Inflammatory macrophage (primary cell): ENCODE measurements around the gene SNTB2.
A peak's percentile ranks its signal among the peaks of the same experiment; 100 is the strongest.
"Not testable (repeated sequence)": the region's sequence is repeated elsewhere in the genome, so short reads cannot be mapped to it uniquely, and the experiment has no call there.

ENCODE experiments used
- DNase-seq, 2 donors: peaks; one replicate each; pipeline ENCODE4 v3.0.0-alpha.2; 2020 to 2022
- total RNA-seq, 18 experiments: gene quantifications; one replicate each; lab custom pipeline; 2026; ENCODE audit warnings: mixed read lengths in 6 of 18, inconsistent platforms in 2 of 18; lab: John Stamatoyannopoulos, UW

The SNTB2 gene
- total RNA-seq = 12.6 to 45.5 (median 24.1) reads per million in 18 experiments

- DNase-seq = peak; percentile 95
Measured at GRCh38 chr16:69186642-69187445, at the start of gene SNTB2. Gene SNTB2, plus strand, starts transcription at chr16:69187164. Its CDS starts 3 bp downstream, at chr16:69187167.

DNA sequence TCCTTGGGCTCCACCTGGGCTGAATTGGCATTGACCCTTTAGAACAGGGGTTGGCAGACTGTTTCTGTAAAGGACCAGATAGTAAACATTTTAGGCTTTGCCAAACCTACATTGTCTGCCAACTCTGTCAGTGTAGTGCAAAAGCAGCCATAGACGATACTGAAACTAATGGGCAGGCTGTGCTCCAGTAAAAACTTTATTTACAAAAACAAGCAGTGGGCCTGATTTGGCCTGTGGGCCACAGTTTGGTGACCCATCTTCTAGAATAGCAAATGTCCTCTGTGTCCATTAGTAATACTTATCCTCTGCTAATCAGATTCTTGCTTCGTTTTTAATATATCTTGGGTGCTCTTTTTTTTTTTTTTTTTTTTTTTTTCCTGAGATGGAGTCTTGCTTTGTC lies 48.4 kb upstream of the SNTB2 start:
- no peak for DNase-seq

GRCh38 chr16:69139464-69139863 lies 47.5 kb upstream of the SNTB2 start:
- not testable (repeated sequence) for DNase-seq

DNA sequence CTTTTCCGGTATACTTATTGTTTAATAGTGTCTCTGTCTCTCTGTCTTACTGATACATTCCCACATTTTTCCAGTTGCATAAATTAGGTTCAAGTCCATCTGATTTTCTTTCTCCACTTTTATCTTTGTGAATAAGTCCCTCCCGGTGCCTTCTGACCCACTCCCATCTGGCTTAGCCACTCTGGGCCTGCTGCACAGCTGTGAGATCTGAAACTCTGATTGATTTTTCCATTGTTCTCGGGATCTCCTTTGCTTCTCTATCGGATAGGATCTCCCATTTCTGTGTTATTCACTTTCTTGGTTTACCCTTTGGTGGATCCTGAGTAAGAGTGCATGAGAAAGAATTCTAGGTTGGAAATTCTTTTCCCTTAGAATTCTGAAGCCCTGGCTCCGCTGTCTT lies 46.0 kb upstream of the SNTB2 start:
- no peak for DNase-seq

DNA sequence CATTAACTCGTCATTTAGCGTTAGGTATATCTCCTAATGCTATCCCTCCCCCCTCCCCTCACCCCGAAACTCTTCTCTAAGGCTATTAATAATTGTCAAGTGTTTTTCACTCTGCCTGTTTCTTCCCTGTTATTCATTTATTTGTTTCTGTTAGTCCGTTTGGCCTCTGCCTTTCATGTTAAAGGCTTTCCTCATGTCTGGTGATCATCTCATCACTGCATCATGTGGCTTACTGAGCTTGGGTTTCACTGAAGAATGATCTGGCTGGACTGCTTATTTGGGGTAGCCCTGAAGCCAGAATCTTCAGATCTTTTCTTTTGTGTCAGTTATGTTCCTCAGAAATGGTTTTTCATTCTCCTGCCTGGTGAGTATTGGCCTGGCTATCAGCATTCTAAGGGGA lies 45.0 kb upstream of the SNTB2 start:
- DNase-seq = no peak

GRCh38 chr16:69143116-69143515 lies 43.8 kb upstream of the SNTB2 start:
- DNase-seq = no peak

GRCh38 chr16:69145658-69146057 lies 41.3 kb upstream of the SNTB2 start:
- no peak for DNase-seq

GRCh38 chr16:69149621-69150020 lies 37.3 kb upstream of the SNTB2 start:
- not testable (repeated sequence) for DNase-seq

- peak; percentile 78 for DNase-seq
Measured at GRCh38 chr16:69150146-69150865, 36.7 kb upstream of the SNTB2 start.

DNA sequence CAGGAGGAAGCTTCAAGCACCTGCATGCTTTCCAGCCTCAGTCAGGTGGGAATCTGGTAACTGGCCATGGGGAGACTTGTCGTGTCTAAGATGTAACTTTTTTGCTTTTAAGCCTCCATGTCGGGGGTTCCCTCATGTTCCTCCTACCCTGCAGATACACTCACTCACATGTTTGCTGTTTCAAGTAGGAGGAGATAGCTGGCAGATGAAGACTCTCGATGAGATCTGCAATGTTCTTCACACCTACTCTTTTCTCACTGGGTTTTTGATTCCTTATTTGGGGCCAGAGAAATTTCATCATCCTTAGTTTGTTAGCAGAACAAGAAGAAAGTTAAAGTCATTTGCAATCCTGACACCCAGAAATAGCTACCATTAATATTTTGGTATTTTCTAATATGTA lies 29.8 kb upstream of the SNTB2 start:
- peak; percentile 60 to 71 for DNase-seq

- DNase-seq = no peak
Measured at GRCh38 chr16:69160192-69160591, 26.8 kb upstream of the SNTB2 start.

- no peak for DNase-seq
Measured at GRCh38 chr16:69165584-69165983, 21.4 kb upstream of the SNTB2 start.

- DNase-seq = peak; percentile 55 to 83
Measured at GRCh38 chr16:69166221-69166833, 20.6 kb upstream of the SNTB2 start.

DNA sequence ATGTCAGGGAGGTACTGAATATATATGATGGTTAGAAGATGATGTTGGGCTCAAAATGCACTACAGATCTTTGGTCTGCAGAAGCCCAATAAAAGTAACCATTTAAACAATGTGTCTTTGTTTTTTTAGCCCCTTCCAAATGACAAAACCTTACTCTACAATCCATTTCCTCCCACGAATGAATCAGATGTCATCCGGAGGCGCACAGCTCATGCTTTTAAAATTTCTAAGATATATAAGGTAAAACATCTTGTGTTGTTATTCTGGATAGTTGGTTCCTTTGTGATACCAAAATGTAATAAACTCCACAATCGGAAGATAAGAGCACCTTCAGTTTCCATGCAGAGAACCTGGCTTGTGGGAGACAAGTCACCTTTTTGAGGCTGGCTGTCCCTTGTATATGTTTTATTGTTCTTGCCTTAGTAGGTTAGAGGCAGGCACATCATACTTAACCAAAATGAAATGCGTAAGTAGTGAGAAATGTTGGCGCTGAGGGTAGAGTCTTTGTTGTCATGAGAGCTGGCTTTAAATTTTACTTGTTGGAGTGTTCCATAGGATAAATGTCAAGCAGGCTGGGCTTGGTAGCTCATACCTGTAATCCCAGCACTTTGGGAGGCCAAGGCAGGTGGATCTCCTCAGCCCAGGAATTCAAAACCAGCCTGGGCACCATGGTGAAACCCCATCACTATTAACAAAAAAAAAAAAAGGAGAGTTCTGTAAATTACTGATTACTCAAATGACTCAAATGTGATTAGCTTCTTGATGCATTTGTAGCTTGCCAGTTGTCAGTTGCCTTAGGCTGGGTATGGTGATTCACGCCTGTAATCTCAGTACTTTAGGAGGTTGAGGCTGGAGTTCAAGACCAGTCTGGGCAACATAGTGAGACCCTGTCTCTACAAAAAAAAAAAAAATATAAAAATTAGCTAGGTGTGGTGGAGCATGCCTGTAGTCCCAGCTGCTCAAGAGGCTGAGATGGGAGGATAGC lies 19.7 kb upstream of the SNTB2 start:
- DNase-seq = no peak

- DNase-seq = no peak
Measured at GRCh38 chr16:69169051-69169450, 17.9 kb upstream of the SNTB2 start.

- no peak for DNase-seq
Measured at GRCh38 chr16:69169607-69170352, 17.2 kb upstream of the SNTB2 start.

DNA sequence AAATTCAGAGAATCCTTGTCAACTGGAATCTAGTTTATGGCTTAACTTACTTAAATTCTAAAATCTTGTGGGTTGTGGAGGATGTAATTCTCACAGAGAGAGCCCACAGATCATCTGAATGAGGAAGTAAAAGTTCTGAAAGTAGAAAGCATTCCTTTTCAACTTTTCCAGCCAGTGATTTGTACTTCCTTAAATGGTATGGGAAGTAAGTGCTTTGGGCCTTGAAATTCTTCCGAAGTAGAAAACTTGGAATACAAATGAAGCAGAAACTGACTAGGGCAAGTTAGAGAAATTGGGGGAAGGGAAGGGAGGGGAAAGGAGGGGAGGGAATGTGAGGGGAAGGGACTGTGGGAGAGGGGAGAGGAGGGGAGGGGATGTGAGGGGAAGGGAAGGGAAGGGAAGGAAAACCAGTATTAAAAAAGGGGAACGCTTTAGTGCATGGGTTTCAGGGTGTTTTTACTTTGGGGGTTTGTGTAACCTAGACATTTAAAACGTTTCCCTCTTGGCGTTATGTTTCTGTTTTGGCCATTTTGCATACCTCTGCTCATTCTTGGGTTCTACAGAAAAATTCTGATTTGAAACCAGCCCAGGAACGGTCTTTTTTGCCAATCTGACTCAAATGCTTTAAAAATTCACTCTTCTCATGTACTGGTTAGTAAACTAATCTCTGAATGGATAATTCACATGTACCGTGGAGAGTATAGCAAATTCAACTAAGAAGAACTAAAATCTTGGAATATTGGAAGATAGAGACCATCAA lies 15.5 kb upstream of the SNTB2 start:
- DNase-seq = peak; percentile 62 to 86

DNA sequence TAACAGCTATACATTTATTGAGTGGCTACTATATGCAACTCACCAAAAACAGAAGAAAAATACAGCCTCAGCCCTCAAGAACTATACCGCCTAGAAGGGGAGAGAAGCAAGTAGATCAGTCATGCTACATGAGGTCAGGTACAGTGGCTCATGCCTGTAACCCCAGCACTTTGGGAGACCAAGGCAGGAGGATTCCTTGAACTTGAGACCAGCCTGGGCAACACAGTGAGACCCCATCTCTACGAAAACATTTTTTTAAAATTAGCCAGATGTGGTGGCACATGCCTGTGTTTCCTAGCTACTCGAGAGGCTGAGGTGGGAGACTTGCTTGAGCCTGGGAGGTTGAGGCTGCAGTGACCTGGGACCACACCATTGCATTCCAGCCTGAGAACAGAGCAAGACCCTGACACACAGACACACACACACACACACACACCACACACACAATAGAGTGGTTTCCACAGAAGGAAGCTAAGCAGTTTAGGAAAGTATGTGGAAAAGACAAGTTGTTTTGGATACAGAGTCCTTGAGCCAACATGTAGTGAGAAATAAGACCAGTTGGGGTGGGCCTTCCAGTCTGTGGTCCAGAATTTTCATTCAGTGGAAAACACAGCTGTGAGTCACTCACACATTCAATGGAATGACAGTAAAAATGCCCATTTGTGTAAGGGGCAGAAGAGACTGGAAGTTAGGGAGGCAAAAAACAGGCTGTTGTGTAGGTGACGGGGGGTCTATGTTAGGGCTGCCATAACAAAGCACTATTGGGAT lies 10.7 kb upstream of the SNTB2 start:
- no peak for DNase-seq

DNA sequence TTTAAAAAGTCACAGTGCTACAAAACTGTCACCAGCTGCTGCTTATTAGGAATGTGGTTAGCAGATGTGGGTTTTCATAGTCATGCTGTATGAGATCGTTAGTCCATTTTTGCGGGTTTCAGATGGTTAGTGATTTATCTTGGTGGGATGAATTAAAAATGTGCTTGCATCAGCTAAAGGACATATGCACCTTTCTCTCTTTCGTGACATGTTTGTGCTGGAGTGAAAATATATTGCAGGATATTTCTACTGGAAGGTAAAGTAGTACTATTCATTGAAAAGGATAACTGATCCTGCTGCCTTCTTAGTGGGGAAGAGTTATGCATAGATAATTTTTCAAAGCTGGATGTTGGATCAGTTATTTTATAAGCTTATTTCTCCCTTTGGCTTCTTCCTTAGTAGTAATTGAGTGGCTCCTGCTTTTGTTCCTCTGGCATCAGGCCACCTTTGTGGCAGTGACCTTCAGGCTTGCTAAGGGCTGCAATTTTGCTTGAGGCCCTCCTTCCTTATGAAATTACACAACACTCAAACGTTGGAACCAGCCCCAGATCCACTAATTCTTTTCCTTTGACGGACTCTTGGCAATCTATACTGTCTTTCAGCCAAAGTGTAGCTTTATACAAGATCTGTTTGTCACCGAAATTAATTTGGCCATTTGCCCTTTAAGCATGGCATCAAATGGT lies 7.5 kb upstream of the SNTB2 start:
- no peak for DNase-seq
